Measurements from ENCODE around the gene TET3. TPM values are rescaled to one million over a fixed set of nuclear protein-coding genes. Genes with fewer than 3 reads are reported as not detected.
"Not testable (repeated sequence)": the region's sequence is repeated elsewhere in the genome, so short reads cannot be mapped to it uniquely, and the experiment has no call there.

Gene TET3
- total RNA-seq, 6 experiments from 2014 or later = 3.7 to 6.8 (median 5.1) TPM

DNA sequence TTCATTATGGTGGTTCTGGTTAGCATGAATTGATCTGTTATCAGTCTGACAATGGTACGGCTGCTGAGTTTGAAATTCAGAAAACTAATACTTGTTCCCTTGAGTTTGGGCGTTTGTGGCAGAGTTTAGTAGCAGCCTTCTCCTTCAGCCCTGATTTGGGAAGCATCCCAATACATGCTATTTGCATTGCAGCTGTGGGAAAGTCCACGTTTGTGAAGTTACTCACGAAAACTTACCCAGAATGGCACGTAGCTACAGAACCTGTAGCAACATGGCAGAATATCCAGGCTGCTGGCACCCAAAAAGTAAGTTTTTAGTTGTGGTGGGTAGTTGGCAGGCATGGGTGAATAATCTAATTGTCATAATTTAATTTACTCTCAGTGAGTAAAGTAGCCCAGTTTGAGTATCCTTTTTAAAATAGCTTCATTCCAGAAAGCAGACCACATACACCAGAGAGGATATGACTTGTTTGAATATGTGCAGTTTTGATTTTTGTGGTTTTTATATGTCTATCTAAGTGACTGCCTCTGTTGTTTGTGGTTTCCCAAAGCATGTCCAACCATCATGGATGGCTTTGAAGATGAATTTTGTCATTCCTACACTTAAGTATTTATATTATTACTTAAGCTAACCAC lies 45.9 kb upstream of the TET3 start:
- 58% methylated on average over 3 of the region's 5 CpGs for WGBS (ENCODE audit: insufficient coverage, low coverage, low lambda C conversion rate, missing lambda C conversion rate)
- H3K4me1 ChIP-seq = no peaks in the 10 kb centered on the region
- intact Hi-C loops (cut with DNase I) = no loop called here

GRCh38 chr2:73939419-73939818 lies 45.3 kb upstream of the TET3 start:
- no peaks in the 10 kb centered on the region for H3K4me1 ChIP-seq
- intact Hi-C loops (cut with DNase I) = no loop called here
- WGBS (ENCODE audit: insufficient coverage, low coverage, low lambda C conversion rate, missing lambda C conversion rate) = 43% methylated on average over 1 of the region's 2 CpGs
- TF ChIP-seq POLR2A (IDR thresholded peaks at IDR 0.05) = no peak
- TF ChIP-seq, protein P1, sequence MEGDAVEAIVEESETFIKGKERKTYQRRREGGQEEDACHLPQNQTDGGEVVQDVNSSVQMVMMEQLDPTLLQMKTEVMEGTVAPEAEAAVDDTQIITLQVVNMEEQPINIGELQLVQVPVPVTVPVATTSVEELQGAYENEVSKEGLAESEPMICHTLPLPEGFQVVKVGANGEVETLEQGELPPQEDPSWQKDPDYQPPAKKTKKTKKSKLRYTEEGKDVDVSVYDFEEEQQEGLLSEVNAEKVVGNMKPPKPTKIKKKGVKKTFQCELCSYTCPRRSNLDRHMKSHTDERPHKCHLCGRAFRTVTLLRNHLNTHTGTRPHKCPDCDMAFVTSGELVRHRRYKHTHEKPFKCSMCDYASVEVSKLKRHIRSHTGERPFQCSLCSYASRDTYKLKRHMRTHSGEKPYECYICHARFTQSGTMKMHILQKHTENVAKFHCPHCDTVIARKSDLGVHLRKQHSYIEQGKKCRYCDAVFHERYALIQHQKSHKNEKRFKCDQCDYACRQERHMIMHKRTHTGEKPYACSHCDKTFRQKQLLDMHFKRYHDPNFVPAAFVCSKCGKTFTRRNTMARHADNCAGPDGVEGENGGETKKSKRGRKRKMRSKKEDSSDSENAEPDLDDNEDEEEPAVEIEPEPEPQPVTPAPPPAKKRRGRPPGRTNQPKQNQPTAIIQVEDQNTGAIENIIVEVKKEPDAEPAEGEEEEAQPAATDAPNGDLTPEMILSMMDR (IDR thresholded peaks at IDR 0.05) = no peak
- H3K4me3 ChIP-seq = no peak overlapping the region
- no peaks in the 10 kb centered on the region for H3K9me3 ChIP-seq
- peaks cover 0 to 7% (median 0%) of the 10 kb centered on the region in 4 donors for H3K36me3 ChIP-seq
- H3K27me3 ChIP-seq = no peaks in the 10 kb centered on the region
- ATAC-seq (peak in 2 of 4 donors; percentile 18 to 35), DNase-seq (no peak)
- H3K27ac ChIP-seq = no peak overlapping the region

More for the DNA sequence above, 45.9 kb upstream of the TET3 start:
- H3K4me3 ChIP-seq = no peak overlapping the region
- DNase-seq = no peak
- no peak overlapping the region for H3K27ac ChIP-seq
- no peak for ATAC-seq
- peaks cover 0 to 7% (median 0%) of the 10 kb centered on the region in 4 donors for H3K36me3 ChIP-seq
- TF ChIP-seq POLR2A (IDR thresholded peaks at IDR 0.05) = no peak
- TF ChIP-seq, protein P1 (IDR thresholded peaks at IDR 0.05) = no peak
- no peaks in the 10 kb centered on the region for H3K9me3 ChIP-seq
- H3K27me3 ChIP-seq = no peaks in the 10 kb centered on the region

DNA sequence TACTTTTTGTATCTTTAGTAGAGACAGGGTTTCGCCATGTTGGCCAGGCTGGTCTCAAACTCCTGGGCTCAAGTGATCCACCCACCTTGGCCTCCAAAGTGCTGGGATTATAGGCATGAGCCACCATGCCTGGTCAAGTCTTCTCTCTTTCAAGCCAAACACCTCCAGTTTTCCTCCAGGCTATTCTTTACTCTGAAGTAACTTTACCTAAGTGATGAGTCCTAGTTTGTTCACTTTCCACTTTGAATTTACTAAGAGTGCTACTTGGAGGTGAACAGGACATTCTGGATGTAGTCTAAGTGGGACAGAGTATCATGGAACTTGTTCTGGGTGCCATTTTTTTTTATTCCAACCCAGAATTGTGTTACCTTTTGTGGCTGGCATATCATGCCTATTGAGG lies 44.6 kb upstream of the TET3 start:
- ATAC-seq; H3K27me3 ChIP-seq; H3K4me1 ChIP-seq; H3K9me3 ChIP-seq; intact Hi-C loops (cut with DNase I); H3K27ac ChIP-seq; H3K36me3 ChIP-seq; DNase-seq; H3K4me3 ChIP-seq: not testable (repeated sequence)
- no CpG with 5 or more reads among the region's 1 CpG for WGBS (ENCODE audit: insufficient coverage, low coverage, low lambda C conversion rate, missing lambda C conversion rate)

- no peak overlapping the region for H3K4me3 ChIP-seq
- ATAC-seq = no peak
- DNase-seq = no peak
- H3K9me3 ChIP-seq = no peaks in the 10 kb centered on the region
- no peak overlapping the region for H3K27ac ChIP-seq
- no peaks in the 10 kb centered on the region for H3K4me1 ChIP-seq
- TF ChIP-seq POLR2A (IDR thresholded peaks at IDR 0.05) = no peak
- TF ChIP-seq, protein P1 (IDR thresholded peaks at IDR 0.05) = no peak
- peaks cover 0 to 28% (median 8%) of the 10 kb centered on the region in 4 donors for H3K36me3 ChIP-seq
- intact Hi-C loops (cut with DNase I) = no loop called here
- H3K27me3 ChIP-seq = no peaks in the 10 kb centered on the region
- 68% methylated on average over 2 of the region's 2 CpGs for WGBS (ENCODE audit: insufficient coverage, low coverage, low lambda C conversion rate, missing lambda C conversion rate)
These were observed 42.0 kb upstream of the TET3 start for GRCh38 chr2:73942664-73943063.

GRCh38 chr2:73944714-73945113 lies 40.0 kb upstream of the TET3 start:
- Histone ChIP-seq H3K36me3 (peaks cover 0 to 46% (median 10%) of the 10 kb centered on the region in 4 donors), H3K4me1 (no peaks in the 10 kb centered on the region), H3K27me3 (no peaks in the 10 kb centered on the region), H3K9me3 (no peaks in the 10 kb centered on the region), H3K4me3 (no peak overlapping the region), H3K27ac (no peak overlapping the region)
- ATAC-seq (no peak), DNase-seq (no peak)
- TF ChIP-seq POLR2A (IDR thresholded peaks at IDR 0.05) = no peak
- TF ChIP-seq, protein P1 (IDR thresholded peaks at IDR 0.05) = no peak
- intact Hi-C loops (cut with DNase I) = no loop called here
- 81% methylated on average over 4 of the region's 4 CpGs for WGBS (ENCODE audit: insufficient coverage, low coverage, low lambda C conversion rate, missing lambda C conversion rate)
